ENCODE results near the gene GAMT. TPM values are rescaled to one million over a fixed set of nuclear protein-coding genes. Genes with fewer than 3 reads are reported as not detected.

The GAMT gene
- total RNA-seq, 4 donors from 2014 or later: 27.8 to 40.3 (median 34.0) TPM

GRCh38 chr19:1360818-1361461, 40.4 kb downstream of the GAMT start:
- no peaks in the 10 kb centered on the region for H3K27me3 ChIP-seq
- no peak for DNase-seq (ENCODE audit: low spot score in 2 of 2)
- no peak for TF ChIP-seq EP300 (IDR thresholded peaks at IDR 0.05)
- TF ChIP-seq CTCF (IDR thresholded peaks at IDR 0.05): no peak
- no peak for TF ChIP-seq POLR2A (IDR thresholded peaks at IDR 0.05)
- TF ChIP-seq POLR2AphosphoS5 (IDR thresholded peaks at IDR 0.05): no peak
- peaks cover 33% of the 10 kb centered on the region for H3K4me1 ChIP-seq
- 5% methylated on average over 17 of the region's 31 CpGs for WGBS
- peaks cover 33% of the 10 kb centered on the region for H3K36me3 ChIP-seq
- no peaks in the 10 kb centered on the region for H3K9me3 ChIP-seq
- peak overlapping the region; percentile 59 for H3K27ac ChIP-seq
- H3K4me3 ChIP-seq: peak overlapping the region; percentile 33

DNA sequence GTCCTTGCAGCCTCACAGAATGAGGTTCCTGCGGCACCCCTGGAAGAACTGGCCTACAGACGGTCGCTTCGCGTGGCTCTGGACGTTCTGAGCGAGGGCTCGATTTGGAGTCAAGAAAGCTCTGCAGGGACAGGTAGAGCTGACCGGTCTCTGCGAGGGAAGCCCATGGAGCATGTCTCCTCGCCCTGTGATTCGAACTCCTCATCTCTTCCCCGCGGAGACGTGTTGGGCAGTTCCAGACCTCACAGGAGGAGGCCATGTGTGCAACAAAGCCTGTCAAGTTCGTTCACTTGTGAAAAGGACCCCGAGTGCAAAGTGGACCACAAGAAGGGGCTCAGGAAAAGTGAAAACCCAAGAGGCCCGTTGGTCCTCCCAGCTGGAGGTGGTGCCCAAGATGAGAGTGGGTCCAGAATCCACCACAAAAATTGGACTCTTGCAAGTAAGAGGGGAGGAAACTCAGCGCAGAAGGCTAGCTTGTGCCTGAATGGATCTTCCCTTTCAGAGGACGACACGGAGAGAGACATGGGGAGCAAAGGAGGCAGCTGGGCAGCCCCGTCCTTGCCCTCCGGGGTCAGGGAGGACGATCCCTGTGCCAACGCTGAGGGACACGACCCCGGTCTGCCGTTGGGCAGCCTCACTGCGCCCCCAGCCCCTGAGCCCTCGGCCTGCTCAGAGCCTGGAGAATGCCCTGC, 41.1 kb downstream of the GAMT start:
- H3K27ac ChIP-seq: peak overlapping the region; percentile 59
- no peaks in the 10 kb centered on the region for H3K9me3 ChIP-seq
- H3K4me3 ChIP-seq: peak overlapping the region; percentile 33
- H3K4me1 ChIP-seq: peaks cover 39% of the 10 kb centered on the region
- H3K27me3 ChIP-seq: no peaks in the 10 kb centered on the region
- WGBS: 79% methylated on average over 23 of the region's 30 CpGs
- H3K36me3 ChIP-seq: peaks cover 33% of the 10 kb centered on the region
- TF ChIP-seq EP300 (IDR thresholded peaks at IDR 0.05): no peak
- TF ChIP-seq POLR2A (IDR thresholded peaks at IDR 0.05): no peak
- no peak for TF ChIP-seq POLR2AphosphoS5 (IDR thresholded peaks at IDR 0.05)
- TF ChIP-seq CTCF (IDR thresholded peaks at IDR 0.05): no peak
- no peak for DNase-seq (ENCODE audit: low spot score in 2 of 2)

DNA sequence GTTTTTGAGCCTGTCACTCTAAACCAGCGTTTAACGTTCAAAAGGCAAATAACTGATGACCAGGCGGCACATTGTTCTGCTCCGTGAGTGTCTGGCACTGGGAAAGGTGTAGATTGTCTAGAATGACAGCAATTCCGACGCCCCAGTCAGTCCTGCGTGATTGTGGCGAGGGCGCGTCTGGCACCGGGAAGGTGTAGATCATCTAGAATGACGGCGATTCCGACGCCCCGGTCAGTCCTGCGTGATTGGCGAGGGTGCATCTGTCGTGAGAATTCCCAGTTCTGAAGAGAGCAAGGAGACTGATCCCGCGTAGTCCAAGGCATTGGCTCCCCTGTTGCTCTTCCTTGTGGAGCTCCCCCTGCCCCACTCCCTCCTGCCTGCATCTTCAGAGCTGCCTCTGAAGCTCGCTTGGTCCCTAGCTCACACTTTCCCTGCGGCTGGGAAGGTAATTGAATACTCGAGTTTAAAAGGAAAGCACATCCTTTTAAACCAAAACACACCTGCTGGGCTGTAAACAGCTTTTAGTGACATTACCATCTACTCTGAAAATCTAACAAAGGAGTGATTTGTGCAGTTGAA, 43.7 kb downstream of the GAMT start:
- Histone ChIP-seq H3K27ac (no peak overlapping the region), H3K27me3 (no peaks in the 10 kb centered on the region), H3K4me1 (peaks cover 49% of the 10 kb centered on the region), H3K4me3 (no peak overlapping the region), H3K9me3 (no peaks in the 10 kb centered on the region), H3K36me3 (peaks cover 22% of the 10 kb centered on the region)
- DNase-seq (ENCODE audit: low spot score in 2 of 2): no peak
- TF ChIP-seq POLR2A (IDR thresholded peaks at IDR 0.05) (no peak), EP300 (IDR thresholded peaks at IDR 0.05) (no peak), POLR2AphosphoS5 (IDR thresholded peaks at IDR 0.05) (no peak), CTCF (IDR thresholded peaks at IDR 0.05) (no peak)
- 85% methylated on average over 24 of the region's 24 CpGs for WGBS

DNA sequence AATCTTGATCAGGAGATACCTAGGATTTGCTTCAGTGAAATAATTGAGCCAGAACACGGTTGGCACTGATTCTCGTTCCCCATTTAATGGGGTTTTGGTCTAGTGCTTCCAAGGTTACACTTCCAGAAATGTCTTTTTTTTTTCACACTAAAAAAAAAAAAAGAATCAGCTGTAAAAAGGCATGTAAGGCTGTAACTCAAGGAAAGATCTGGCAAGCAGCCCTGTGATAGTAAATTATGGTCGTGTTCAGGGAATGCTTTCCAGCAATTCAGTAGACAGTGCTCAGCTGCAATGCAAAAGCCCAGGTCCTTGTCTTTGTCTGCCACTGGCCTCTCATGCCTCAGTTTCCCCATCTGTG, 44.9 kb downstream of the GAMT start:
- no peaks in the 10 kb centered on the region for H3K9me3 ChIP-seq
- no peak overlapping the region for H3K4me3 ChIP-seq
- peaks cover 40% of the 10 kb centered on the region for H3K4me1 ChIP-seq
- no peaks in the 10 kb centered on the region for H3K27me3 ChIP-seq
- H3K27ac ChIP-seq: no peak overlapping the region
- DNase-seq (ENCODE audit: low spot score in 2 of 2): no peak
- WGBS: 40% methylated on average over 3 of the region's 3 CpGs
- TF ChIP-seq POLR2AphosphoS5 (IDR thresholded peaks at IDR 0.05) (no peak), POLR2A (IDR thresholded peaks at IDR 0.05) (no peak), CTCF (IDR thresholded peaks at IDR 0.05) (no peak), EP300 (IDR thresholded peaks at IDR 0.05) (no peak)
- H3K36me3 ChIP-seq: peaks cover 15% of the 10 kb centered on the region
